Activated CD8-positive, alpha-beta T cell treated with anti-CD3 and anti-CD28 coated beads for 36 hours (primary cell): ENCODE measurements around the gene ADCYAP1R1. TPM values are rescaled to one million over a fixed set of nuclear protein-coding genes. Genes with fewer than 3 reads are reported as not detected.
A peak's percentile ranks its signal among the peaks of the same experiment; 100 is the strongest.

Experiments
- ATAC-seq: fragments of 200-7000 bp; cut with Tn5 transposase; one replicate; pipeline ENCODE4 v1.10.0; 2021; ENCODE audit warnings: mild to moderate bottlenecking, moderate library complexity
- CTCF ChIA-PET: fragments of 350-600 bp; sonication (Branson Sonifier 250); formaldehyde crosslinking; loops from one replicate; lab custom pipeline; 2021; ENCODE audit warnings: antibody characterized with exemption; lab: Charles Lee
- POLR2A ChIA-PET: fragments of 350-600 bp; sonication (Branson Sonifier 250); formaldehyde crosslinking; loops from one replicate; lab custom pipeline; 2021; ENCODE audit warnings: antibody characterized with exemption; lab: Charles Lee
- DNase-seq: peaks from one replicate; pipeline ENCODE4 v3.0.0-alpha.2; 2020
- H3K27ac Mint-ChIP-seq: one replicate; pipeline ENCODE4 v1.8.0; 2021; ENCODE audit warnings: mild to moderate bottlenecking, mixed read lengths
- H3K27me3 Mint-ChIP-seq: one replicate; pipeline ENCODE4 v1.8.0; 2021; ENCODE audit warnings: mixed read lengths
- H3K36me3 Mint-ChIP-seq: one replicate; pipeline ENCODE4 v1.8.0; 2021; ENCODE audit warnings: low read depth, mixed read lengths
- H3K4me1 Mint-ChIP-seq: one replicate; pipeline ENCODE4 v1.8.0; 2021; ENCODE audit warnings: low read depth, mixed read lengths
- H3K4me3 Mint-ChIP-seq: one replicate; pipeline ENCODE4 v1.8.0; 2021; ENCODE audit warnings: mild to moderate bottlenecking, moderate library complexity, mixed read lengths
- H3K9me3 Mint-ChIP-seq: one replicate; pipeline ENCODE4 v1.8.0; 2021; ENCODE audit warnings: mixed read lengths
- intact Hi-C: fragments of 100-400 bp; cut with micrococcal nuclease; formaldehyde crosslinking; loops from one replicate; pipeline ENCODE4 v1.10.0; 2022
- total RNA-seq, 2 experiments: library from RNA; stranded (reverse); gene quantifications; one replicate each; pipeline ENCODE4 v1.2.3, GENCODE V29; 2021
- TF ChIP-seq, protein P1 (sequence below): fragments of 200-600 bp; IDR thresholded peaks from one replicate; pipeline ENCODE4 v1.8.0; 2022; ENCODE audit warnings: antibody characterized with exemption, mild to moderate bottlenecking

ADCYAP1R1 gene
- total RNA-seq, 2 experiments from 2014 or later = not detected

DNA sequence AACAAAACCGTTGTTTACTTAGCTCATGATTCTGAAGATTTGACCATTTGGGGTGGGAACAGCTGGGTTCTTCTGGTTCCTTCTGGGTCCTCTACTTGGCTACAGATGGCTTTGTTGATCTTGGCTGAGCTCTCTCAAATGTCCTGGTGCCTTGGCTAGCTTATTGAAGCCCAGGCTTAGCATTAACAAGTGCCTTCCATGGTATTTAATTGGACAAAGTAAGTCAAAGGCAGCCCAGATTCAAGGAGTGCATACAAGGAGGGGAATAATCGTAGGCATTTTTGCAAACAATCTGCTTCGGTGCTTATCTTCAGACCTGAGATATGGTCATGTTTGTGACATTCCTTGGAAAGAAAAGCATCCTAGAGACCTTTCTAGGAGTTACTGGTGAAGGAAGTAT is 81.4 kb downstream of the ADCYAP1R1 start:
- no peak overlapping the region for H3K27ac Mint-ChIP-seq
- CTCF ChIA-PET = interaction anchor here (0.7 to 5.4 kb wide), 21 partner anchors 11 to 1076 kb away, joined by 3 to 90 read pairs (median 4); no protein-coding TSS in a partner anchor
- H3K4me1 Mint-ChIP-seq = peaks cover 3% of the 10 kb centered on the region
- H3K36me3 Mint-ChIP-seq = no peaks in the 10 kb centered on the region
- no peak for ATAC-seq
- DNase-seq = no peak
- intact Hi-C loops = no loop called here
- H3K27me3 Mint-ChIP-seq = peaks cover 4% of the 10 kb centered on the region
- POLR2A ChIA-PET = no interaction called here
- no peak overlapping the region for H3K4me3 Mint-ChIP-seq
- H3K9me3 Mint-ChIP-seq = no peaks in the 10 kb centered on the region
- TF ChIP-seq, protein P1, sequence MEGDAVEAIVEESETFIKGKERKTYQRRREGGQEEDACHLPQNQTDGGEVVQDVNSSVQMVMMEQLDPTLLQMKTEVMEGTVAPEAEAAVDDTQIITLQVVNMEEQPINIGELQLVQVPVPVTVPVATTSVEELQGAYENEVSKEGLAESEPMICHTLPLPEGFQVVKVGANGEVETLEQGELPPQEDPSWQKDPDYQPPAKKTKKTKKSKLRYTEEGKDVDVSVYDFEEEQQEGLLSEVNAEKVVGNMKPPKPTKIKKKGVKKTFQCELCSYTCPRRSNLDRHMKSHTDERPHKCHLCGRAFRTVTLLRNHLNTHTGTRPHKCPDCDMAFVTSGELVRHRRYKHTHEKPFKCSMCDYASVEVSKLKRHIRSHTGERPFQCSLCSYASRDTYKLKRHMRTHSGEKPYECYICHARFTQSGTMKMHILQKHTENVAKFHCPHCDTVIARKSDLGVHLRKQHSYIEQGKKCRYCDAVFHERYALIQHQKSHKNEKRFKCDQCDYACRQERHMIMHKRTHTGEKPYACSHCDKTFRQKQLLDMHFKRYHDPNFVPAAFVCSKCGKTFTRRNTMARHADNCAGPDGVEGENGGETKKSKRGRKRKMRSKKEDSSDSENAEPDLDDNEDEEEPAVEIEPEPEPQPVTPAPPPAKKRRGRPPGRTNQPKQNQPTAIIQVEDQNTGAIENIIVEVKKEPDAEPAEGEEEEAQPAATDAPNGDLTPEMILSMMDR = no peak

GRCh38 chr7:31134246-31135188 is 82.4 kb downstream of the ADCYAP1R1 start:
- DNase-seq (peak; percentile 62), ATAC-seq (peak; percentile 77)
- Mint-ChIP-seq H3K27me3 (peaks cover 1% of the 10 kb centered on the region), H3K9me3 (no peaks in the 10 kb centered on the region), H3K4me3 (no peak overlapping the region), H3K27ac (no peak overlapping the region), H3K36me3 (no peaks in the 10 kb centered on the region), H3K4me1 (peaks cover 3% of the 10 kb centered on the region)
- ChIA-PET POLR2A (no interaction called here), CTCF (interaction anchor here (0.6 to 5.4 kb wide), 45 partner anchors 12 to 1213 kb away, joined by 3 to 90 read pairs (median 4); no protein-coding TSS in a partner anchor)
- intact Hi-C loops = loop anchor here (2.0 kb wide), 1 partner anchor 354 kb away; no protein-coding TSS in a partner anchor
- TF ChIP-seq, protein P1 = peak; percentile 75

DNA sequence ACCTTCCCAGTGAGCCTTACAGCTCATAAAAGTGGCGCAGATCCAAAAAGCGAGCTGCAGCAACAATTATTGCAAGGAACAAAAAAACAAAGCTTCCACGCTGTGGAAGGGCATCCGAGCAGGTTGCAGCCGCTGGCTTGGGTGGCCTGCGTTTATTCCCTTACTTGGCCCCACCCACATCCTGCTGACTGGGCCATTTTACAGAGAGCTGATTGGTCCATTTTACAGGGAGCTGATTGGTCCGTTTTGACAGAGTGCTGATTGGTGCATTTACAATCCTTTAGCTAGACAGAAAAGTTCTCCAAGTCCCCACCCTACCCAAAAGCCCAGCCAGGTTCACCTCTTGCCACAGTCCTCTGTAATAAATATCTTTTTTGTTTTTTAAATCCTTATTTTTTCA is 85.1 kb downstream of the ADCYAP1R1 start:
- H3K27ac Mint-ChIP-seq = no peak overlapping the region
- no peaks in the 10 kb centered on the region for H3K9me3 Mint-ChIP-seq
- TF ChIP-seq, protein P1 = no peak
- ATAC-seq (no peak), DNase-seq (no peak)
- peaks cover 1% of the 10 kb centered on the region for H3K27me3 Mint-ChIP-seq
- intact Hi-C loops = no loop called here
- ChIA-PET CTCF (interaction anchor here (4.8 to 5.4 kb wide), 2 partner anchors 15 to 154 kb away, joined by 28 to 90 read pairs; no protein-coding TSS in a partner anchor), POLR2A (no interaction called here)
- no peak overlapping the region for H3K4me3 Mint-ChIP-seq
- H3K4me1 Mint-ChIP-seq = peaks cover 3% of the 10 kb centered on the region
- no peaks in the 10 kb centered on the region for H3K36me3 Mint-ChIP-seq

GRCh38 chr7:31145339-31145738 is 93.2 kb downstream of the ADCYAP1R1 start:
- Mint-ChIP-seq H3K9me3 (no peaks in the 10 kb centered on the region), H3K4me3 (no peak overlapping the region), H3K36me3 (no peaks in the 10 kb centered on the region), H3K27me3 (peaks cover 11% of the 10 kb centered on the region), H3K27ac (no peak overlapping the region), H3K4me1 (no peaks in the 10 kb centered on the region)
- TF ChIP-seq, protein P1 = no peak
- intact Hi-C loops = no loop called here
- CTCF ChIA-PET = interaction anchor here (1.4 to 1.5 kb wide), 2 partner anchors 11 to 23 kb away, joined by 4 to 5 read pairs; no protein-coding TSS in a partner anchor
- POLR2A ChIA-PET = no interaction called here
- ATAC-seq = no peak
- no peak for DNase-seq

GRCh38 chr7:31146030-31146429 is 93.9 kb downstream of the ADCYAP1R1 start:
- TF ChIP-seq, protein P1 = no peak
- ChIA-PET POLR2A (no interaction called here), CTCF (interaction anchor here (1.4 to 1.5 kb wide), 2 partner anchors 12 to 24 kb away, joined by 4 to 5 read pairs; no protein-coding TSS in a partner anchor)
- DNase-seq (no peak), ATAC-seq (no peak)
- Mint-ChIP-seq H3K27me3 (peaks cover 11% of the 10 kb centered on the region), H3K4me3 (no peak overlapping the region), H3K9me3 (no peaks in the 10 kb centered on the region), H3K36me3 (no peaks in the 10 kb centered on the region), H3K27ac (no peak overlapping the region), H3K4me1 (no peaks in the 10 kb centered on the region)
- intact Hi-C loops = no loop called here
